Lung (tissue), 16 donors: ENCODE results near the gene LDLRAD2. TPM values are rescaled to one million over a fixed set of nuclear protein-coding genes. Genes with fewer than 3 reads are reported as not detected.

ENCODE experiments used
- ATAC-seq: fragments of 200-7000 bp; cut with Tn5 transposase; one replicate; pipeline ENCODE4 v1.9.1; 2020; ENCODE audit warnings: moderate number of reproducible peaks; ENCODE audit not compliant: insufficient read depth, low FRiP score
- DNase-seq, 3 donors: peaks; one replicate each; pipeline ENCODE4 v3.0.0-alpha.2; 2013 to 2017
- H3K27ac ChIP-seq, 2 donors: one replicate each; pipeline ENCODE4 v1.5.1; 2013; ENCODE audit warnings: mild to moderate bottlenecking in 2 of 2, moderate library complexity in 2 of 2, control low read depth in 1 of 2, inconsistent platforms in 1 of 2, low read depth in 1 of 2, low read length in 1 of 2
- H3K27me3 ChIP-seq, 3 donors: one replicate each; pipeline ENCODE4 v1.5.1; 2013; ENCODE audit warnings: low read length in 2 of 3; ENCODE audit not compliant: control insufficient read depth in 3 of 3, insufficient read depth in 3 of 3
- H3K36me3 ChIP-seq, 4 donors: one replicate each; pipeline ENCODE4 v1.5.1; 2013; ENCODE audit warnings: low read length in 4 of 4, mild to moderate bottlenecking in 1 of 4, moderate library complexity in 1 of 4; ENCODE audit not compliant: control insufficient read depth in 4 of 4, insufficient read depth in 4 of 4
- H3K4me1 ChIP-seq, 5 donors: one replicate each; pipeline ENCODE4 v1.5.1; 2013; ENCODE audit warnings: low read length in 5 of 5, mild to moderate bottlenecking in 2 of 5, moderate library complexity in 1 of 5; ENCODE audit not compliant: control insufficient read depth in 5 of 5, insufficient read depth in 5 of 5
- H3K4me3 ChIP-seq: one replicate; pipeline ENCODE4 v1.5.1; 2013; ENCODE audit warnings: mild to moderate bottlenecking, control low read depth, moderate library complexity
- H3K9ac ChIP-seq, 2 donors: one replicate each; pipeline ENCODE4 v1.5.1; 2013; ENCODE audit warnings: low read length in 2 of 2, control low read depth in 1 of 2; ENCODE audit not compliant: insufficient read depth in 1 of 2
- H3K9me3 ChIP-seq, 4 donors: one replicate each; pipeline ENCODE4 v1.5.1; 2013; ENCODE audit warnings: low read length in 3 of 4, mild to moderate bottlenecking in 1 of 4, moderate library complexity in 1 of 4; ENCODE audit not compliant: control insufficient read depth in 4 of 4, insufficient read depth in 3 of 4
- CTCF ChIP-seq: IDR thresholded peaks from 2 replicates; pipeline ENCODE4 v1.5.1; 2012; ENCODE audit warnings: mild to moderate bottlenecking; ENCODE audit errors: control extremely low read depth, extremely low read depth
- WGBS, 2 donors: extraction: QIAGEN DNeasy Blood & Tissue Kit; methylation state at CpG; one replicate each; pipeline ENCODE4 v1.1.7; 2013; 5-methylcytosine and 5-hydroxymethylcytosine counted together
- long read RNA-seq, 5 donors: transcript quantifications; one replicate each; lab custom pipeline, GENCODE V29; 2026
- polyA plus RNA-seq, 2 donors: library from polyadenylated mRNA; stranded (reverse); fragments of 200-250 nt; gene quantifications; one replicate each; pipeline ENCODE4 v1.2.1, GENCODE V29; 2013
- total RNA-seq, 2 donors: library from RNA; depleted of rRNA in 1 of 2; stranded (reverse); fragments of >200 nt in 1 of 2; gene quantifications; one replicate each; pipeline ENCODE4 v1.2.1, GENCODE V29; 2014 to 2021
- donor health status: control.
- donor health status: control.
- donor health status: Bipolar disorder and iron deficiency.
- donor health status: healthy.
- donor health status: DM: yes; HTN: yes; CAD: no.

LDLRAD2 gene
- under 1 TPM; 0.20 to 0.43 TPM for total RNA-seq
- polyA plus RNA-seq: 1 to 10 TPM in 1 of 2 donors, under 1 TPM in 1; 0.65 to 2.8 TPM
- long read RNA-seq, donor 1, partial matches to known transcripts: 44 of 44 reads
- long read RNA-seq, donor 1, other reads (novel, unspliced or antisense): 0 of 44 reads
- long read RNA-seq, donor 2, partial matches to known transcripts: 6 of 11 reads
- long read RNA-seq, donor 2, other reads (novel, unspliced or antisense): 5 of 11 reads
- long read RNA-seq, donor 3, partial matches to known transcripts: 40 of 40 reads
- long read RNA-seq, donor 3, other reads (novel, unspliced or antisense): 0 of 40 reads
- long read RNA-seq, donor 4, partial matches to known transcripts: 5 of 5 reads
- long read RNA-seq, donor 4, other reads (novel, unspliced or antisense): 0 of 5 reads
- long read RNA-seq, donor 5, partial matches to known transcripts: 90 of 90 reads
- long read RNA-seq, donor 5, other reads (novel, unspliced or antisense): 0 of 90 reads

GRCh38 chr1:21811875-21812305 lies at the start of gene LDLRAD2:
Gene LDLRAD2, plus strand, starts transcription at chr1:21812265. Its CDS starts 187 bp downstream, at chr1:21812452.
- Histone ChIP-seq H3K4me1 (peaks cover 0 to 13% (median 0%) of the 10 kb centered on the region in 5 donors), H3K9ac (no peak within 1 kb of the TSS), H3K27me3 (peaks cover 0 to 3% (median 0%) of the 10 kb centered on the region in 3 donors), H3K27ac (no peak within 1 kb of the TSS), H3K4me3 (no peak within 1 kb of the TSS), H3K9me3 (peaks cover 0 to 3% (median 0%) of the 10 kb centered on the region in 4 donors), H3K36me3 (no peaks in the 10 kb centered on the region)
- DNase-seq (peak in 1 of 3 donors; percentile 13), ATAC-seq (no peak)
- no peak for TF ChIP-seq CTCF
- 68 to 71% methylated on average over 2 of the region's 2 CpGs for WGBS, 2 donors

GRCh38 chr1:21763236-21763635 lies 48.8 kb upstream of the LDLRAD2 start:
- H3K27ac ChIP-seq: peak overlapping the region in 1 of 2 donors; percentile 6

GRCh38 chr1:21763694-21764419 lies 48.2 kb upstream of the LDLRAD2 start:
- Histone ChIP-seq H3K9ac (no peak overlapping the region), H3K27ac (peak overlapping the region in 1 of 2 donors; percentile 86), H3K4me1 (peaks cover 0 to 14% (median 8%) of the 10 kb centered on the region in 5 donors), H3K36me3 (no peaks in the 10 kb centered on the region), H3K4me3 (no peak overlapping the region), H3K27me3 (no peaks in the 10 kb centered on the region), H3K9me3 (no peaks in the 10 kb centered on the region)
- no peak for DNase-seq
- 62 to 71% methylated on average over 7 of the region's 7 CpGs for WGBS, 2 donors
- no peak for ATAC-seq
- no peak for TF ChIP-seq CTCF

More at GRCh38 chr1:21763236-21763635, 48.8 kb upstream of the LDLRAD2 start:
- no peak for TF ChIP-seq CTCF
- H3K4me1 ChIP-seq: peaks cover 0 to 14% (median 8%) of the 10 kb centered on the region in 5 donors
- no peak overlapping the region for H3K4me3 ChIP-seq
- H3K9me3 ChIP-seq: no peaks in the 10 kb centered on the region
- DNase-seq (no peak), ATAC-seq (no peak)
- no peaks in the 10 kb centered on the region for H3K27me3 ChIP-seq
- 82 to 90% methylated on average over 10 of the region's 10 CpGs for WGBS, 2 donors
- H3K36me3 ChIP-seq: no peaks in the 10 kb centered on the region
- H3K9ac ChIP-seq: no peak overlapping the region
